ENCODE data around the gene ANKIB1. TPM values are rescaled to one million over a fixed set of nuclear protein-coding genes. Genes with fewer than 3 reads are reported as not detected.

The ANKIB1 gene
- total and polyA plus RNA-seq, 10 donors, result 9.0 to 75.3 (median 44.5) TPM

DNA sequence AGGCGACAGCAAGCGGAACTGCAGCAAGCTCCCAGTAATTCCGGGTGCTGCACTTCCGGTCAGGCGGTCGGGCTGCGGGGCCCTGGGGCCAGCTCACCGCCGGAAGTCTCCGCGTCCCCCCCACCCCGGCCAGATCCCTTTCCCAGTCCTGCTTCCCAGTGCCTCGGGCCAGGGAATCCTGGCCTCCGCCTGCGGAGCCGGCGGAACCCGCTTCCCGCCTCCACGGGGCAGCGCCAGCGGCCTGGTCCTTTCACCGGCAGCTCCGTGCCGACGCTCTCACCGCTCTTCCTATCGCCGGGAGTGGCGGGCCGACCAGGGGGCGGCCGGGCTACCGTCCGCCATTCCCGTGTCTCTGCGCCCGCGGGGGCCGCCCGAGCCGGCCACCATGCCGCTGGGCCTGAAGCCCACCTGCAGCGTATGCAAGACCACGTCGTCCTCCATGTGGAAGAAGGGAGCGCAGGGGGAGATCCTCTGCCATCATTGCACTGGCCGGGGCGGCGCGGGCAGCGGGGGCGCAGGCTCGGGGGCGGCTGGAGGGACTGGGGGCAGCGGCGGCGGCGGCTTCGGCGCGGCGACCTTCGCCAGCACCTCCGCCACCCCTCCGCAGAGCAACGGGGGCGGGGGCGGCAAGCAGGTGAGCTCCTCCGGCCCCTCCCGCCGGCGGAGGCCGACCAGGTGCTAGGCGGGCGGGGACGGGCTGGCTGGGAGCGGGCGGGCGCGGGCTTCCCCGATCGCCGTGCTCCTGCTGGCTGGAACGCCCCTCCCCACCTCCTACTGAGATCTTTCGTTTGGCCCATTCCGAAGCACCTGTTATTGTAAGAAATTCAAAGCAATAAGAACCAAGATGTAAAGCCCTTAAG is 201.8 kb downstream of the ANKIB1 start, which contains the start of gene GATAD1:
TSS of gene GATAD1 (plus strand) at position 138 of the 860 bp plus-strand sequence. CDS start at position 386, 248 bp downstream.
- intact Hi-C loops (cut with DNase I; ENCODE audit: low total_unique reads), result loop anchor here (10.0 kb wide), 1 partner anchor 623 kb away; no protein-coding TSS in a partner anchor
- H3K27ac ChIP-seq, result peak within 1 kb of the TSS; percentile 89 to 99 (median 99)
- whole genome bisulfite sequencing, 5 donors, result 0 to 1% (median 0%) methylated on average over 40 to 87 of the region's 87 CpGs
- TF ChIP-seq, protein P1, sequence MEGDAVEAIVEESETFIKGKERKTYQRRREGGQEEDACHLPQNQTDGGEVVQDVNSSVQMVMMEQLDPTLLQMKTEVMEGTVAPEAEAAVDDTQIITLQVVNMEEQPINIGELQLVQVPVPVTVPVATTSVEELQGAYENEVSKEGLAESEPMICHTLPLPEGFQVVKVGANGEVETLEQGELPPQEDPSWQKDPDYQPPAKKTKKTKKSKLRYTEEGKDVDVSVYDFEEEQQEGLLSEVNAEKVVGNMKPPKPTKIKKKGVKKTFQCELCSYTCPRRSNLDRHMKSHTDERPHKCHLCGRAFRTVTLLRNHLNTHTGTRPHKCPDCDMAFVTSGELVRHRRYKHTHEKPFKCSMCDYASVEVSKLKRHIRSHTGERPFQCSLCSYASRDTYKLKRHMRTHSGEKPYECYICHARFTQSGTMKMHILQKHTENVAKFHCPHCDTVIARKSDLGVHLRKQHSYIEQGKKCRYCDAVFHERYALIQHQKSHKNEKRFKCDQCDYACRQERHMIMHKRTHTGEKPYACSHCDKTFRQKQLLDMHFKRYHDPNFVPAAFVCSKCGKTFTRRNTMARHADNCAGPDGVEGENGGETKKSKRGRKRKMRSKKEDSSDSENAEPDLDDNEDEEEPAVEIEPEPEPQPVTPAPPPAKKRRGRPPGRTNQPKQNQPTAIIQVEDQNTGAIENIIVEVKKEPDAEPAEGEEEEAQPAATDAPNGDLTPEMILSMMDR (IDR thresholded peaks at IDR 0.05 in 8 of 11, conservative IDR thresholded peaks at IDR 0.05 in 3 of 11), result peak; percentile 94 to 98 (median 96)
- TF ChIP-seq POLR2AphosphoS5 (IDR thresholded peaks at IDR 0.05) (peak; percentile 84 to 91 (median 87)), POLR2A (IDR thresholded peaks at IDR 0.05) (peak in 2 of 3 donors; percentile 12 to 35)
- H3K36me3 ChIP-seq, result peaks cover 0 to 34% (median 25%) of the 10 kb centered on the region in 6 donors
- no peaks in the 10 kb centered on the region for H3K9me3 ChIP-seq
- H3K27me3 ChIP-seq (replicated peaks in 1 of 7), result no peaks in the 10 kb centered on the region
- H3K4me1 ChIP-seq, result peaks cover 4 to 28% (median 22%) of the 10 kb centered on the region in 6 donors
- DNase-seq, result peak; percentile 96
- peak within 1 kb of the TSS; percentile 57 to 98 (median 93) for H3K4me3 ChIP-seq

DNA sequence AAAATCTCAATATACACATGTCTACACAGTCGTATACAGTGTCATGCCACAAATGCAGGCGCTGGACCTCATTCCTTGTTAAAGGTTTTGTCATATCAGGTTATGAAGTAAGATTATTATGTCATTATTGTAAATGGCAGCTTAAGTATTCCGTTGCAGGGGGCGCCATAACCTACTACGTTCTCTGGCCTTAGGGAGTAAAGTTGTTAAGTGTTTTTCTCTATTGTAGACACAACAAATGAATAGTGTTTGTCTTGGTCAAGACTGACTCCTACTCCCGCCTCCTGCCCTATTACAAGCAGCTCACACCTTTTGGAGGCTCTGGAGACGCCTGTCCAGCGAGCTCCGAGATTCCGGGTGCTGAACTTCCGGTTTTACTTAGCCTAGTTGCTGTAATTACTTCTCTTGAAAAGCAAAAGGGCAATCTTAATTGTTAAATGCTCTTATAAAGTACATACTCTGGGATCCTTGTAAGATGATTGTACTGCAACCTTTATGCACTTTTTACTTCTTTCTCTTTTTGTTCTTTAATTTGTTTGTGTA is 202.5 kb downstream of the ANKIB1 start:
- WGBS, 5 donors, result 0 to 1% (median 0%) methylated on average over 11 of the region's 11 CpGs
- Histone ChIP-seq H3K27ac (peak overlapping the region; percentile 89 to 99 (median 99)), H3K4me1 (peaks cover 4 to 28% (median 22%) of the 10 kb centered on the region in 6 donors), H3K9me3 (no peaks in the 10 kb centered on the region), H3K36me3 (peaks cover 0 to 41% (median 30%) of the 10 kb centered on the region in 6 donors), H3K27me3 (replicated peaks in 1 of 7) (no peaks in the 10 kb centered on the region), H3K4me3 (peak overlapping the region; percentile 57 to 98 (median 93))
- intact Hi-C loops (cut with DNase I; ENCODE audit: low total_unique reads), result loop anchor here (10.0 kb wide), 1 partner anchor 623 kb away; no protein-coding TSS in a partner anchor
- peak; percentile 79 for DNase-seq
- TF ChIP-seq, protein P1 (IDR thresholded peaks at IDR 0.05 in 8 of 11, conservative IDR thresholded peaks at IDR 0.05 in 3 of 11), result peak in 8 of 11 experiments; percentile 25 to 54 (median 37)
- TF ChIP-seq POLR2A (IDR thresholded peaks at IDR 0.05) (no peak), POLR2AphosphoS5 (IDR thresholded peaks at IDR 0.05) (peak in 1 of 3 donors; percentile 13)

Small RNA genes lying within 50 kb of the gene (microRNA-seq; reads per million reads assigned to microRNA genes)
- 0 reads per million in 3 donors for gene MIR1285-1

Small RNA genes lying within 50 kb of the gene (small RNA-seq; reads per million reads assigned to genes)
- gene MIR1285-1 (0 reads per million in 4 donors), gene RF00019 (0 reads per million in 4 donors)

Other genes with a start within 250 kb of the ANKIB1 start
- gene CYP51A1, start 111.5 kb upstream of the ANKIB1 start, total RNA-seq, result 10 to 100 TPM; 18.7 to 34.4 (median 27.9) TPM
- gene CYP51A1, start 111.5 kb upstream of the ANKIB1 start, polyA plus RNA-seq, result 1 to 10 TPM; 4.2 to 9.7 (median 6.1) TPM
- gene LRRD1, start 66.8 kb upstream of the ANKIB1 start, total RNA-seq, result under 1 TPM in 3 of 7 donors, not detected in 4; 0.24 to 0.34 (median 0.26) TPM
- gene LRRD1, start 66.8 kb upstream of the ANKIB1 start, polyA plus RNA-seq, result under 1 TPM in 1 of 3 donors, not detected in 2; 0.09 TPM
- gene KRIT1, start 60 bp upstream of the ANKIB1 start, total RNA-seq, result 100 to 1,000 TPM in 3 of 7 donors, 10 to 100 TPM in 4; 47.2 to 131 (median 62.6) TPM
- gene KRIT1, start 60 bp upstream of the ANKIB1 start, polyA plus RNA-seq, result 10 to 100 TPM; 13.7 to 19.6 (median 17.3) TPM
- gene GATAD1, start 201.5 kb downstream of the ANKIB1 start, total RNA-seq, result 10 to 100 TPM; 23.3 to 56.9 (median 43.4) TPM
- gene GATAD1, start 201.5 kb downstream of the ANKIB1 start, polyA plus RNA-seq, result 10 to 100 TPM; 14.2 to 18.1 (median 17.5) TPM
- gene ERVW-1, start 232.0 kb downstream of the ANKIB1 start, total RNA-seq, result not detected
- not detected for gene ERVW-1, start 232.0 kb downstream of the ANKIB1 start, polyA plus RNA-seq